ENCODE results near the gene CXCL3. TPM values are rescaled to one million over a fixed set of nuclear protein-coding genes. Genes with fewer than 3 reads are reported as not detected.
"Not testable (repeated sequence)": the region's sequence is repeated elsewhere in the genome, so short reads cannot be mapped to it uniquely, and the experiment has no call there.

CXCL3 gene
- 1 to 10 TPM in 1 of 2 donors, under 1 TPM in 1; 0.50 to 1.7 TPM for total RNA-seq
- polyA plus RNA-seq (ENCODE audit: insufficient read length in 2 of 2): 1 to 10 TPM; 1.7 to 2.2 TPM
- long read RNA-seq, donor 1, partial matches to known transcripts: 0 of 1 reads
- long read RNA-seq, donor 1, other reads (novel, unspliced or antisense): 0 of 1 reads
- long read RNA-seq, donor 2: 0 reads
- long read RNA-seq, donor 3: 0 reads
- long read RNA-seq, donor 4, partial matches to known transcripts: 0 of 1 reads
- long read RNA-seq, donor 4, other reads (novel, unspliced or antisense): 0 of 1 reads

DNA sequence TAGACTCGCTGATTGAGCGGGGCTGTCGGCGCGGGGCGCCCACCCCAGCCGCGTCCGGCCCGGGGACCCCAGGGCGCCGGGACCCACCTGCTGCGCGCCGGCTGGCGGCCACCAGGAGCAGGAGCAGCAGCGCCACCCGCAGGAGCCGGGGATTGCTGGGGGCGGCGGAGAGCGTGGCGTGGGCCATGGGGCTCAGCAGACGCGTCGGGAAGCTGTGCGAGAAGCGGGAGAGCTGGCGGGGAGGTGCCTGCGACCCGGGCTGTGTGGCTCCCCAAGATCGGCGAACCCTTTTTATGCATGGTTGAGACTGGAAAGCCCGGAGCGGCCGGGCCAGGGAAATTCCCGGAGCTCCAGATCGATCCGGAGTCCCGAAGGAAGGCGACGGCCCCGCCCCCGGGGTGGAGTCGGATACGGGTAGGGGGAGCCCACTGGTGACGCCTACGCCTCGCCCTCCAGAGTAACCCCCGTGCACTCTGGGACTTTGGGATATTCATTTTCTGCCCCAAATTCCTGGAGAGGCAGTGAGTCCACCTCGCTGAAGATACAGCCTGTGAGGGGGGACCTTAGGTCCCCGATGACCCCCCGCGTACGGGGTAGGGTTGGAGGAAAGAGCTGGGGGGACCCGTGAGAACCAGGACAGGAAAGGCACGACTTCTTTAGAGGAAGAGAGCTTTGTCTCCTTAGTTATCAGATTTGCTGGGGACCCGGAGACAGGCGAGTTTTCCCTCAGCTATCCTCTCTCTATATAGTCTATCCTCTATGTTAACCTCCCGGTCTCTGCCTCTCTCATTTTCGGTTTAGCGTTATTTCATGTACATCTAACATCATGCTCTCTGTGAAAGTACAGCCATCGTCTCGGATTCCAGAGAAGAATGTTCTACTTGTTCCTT is at the start of gene CXCL3:
Gene CXCL3, minus strand, starts transcription at position 265 of the 890 bp plus-strand sequence. Its CDS starts 78 bp downstream, at position 187.
- Histone ChIP-seq H3K27ac (ENCODE audit: low read depth, low read length) (peak within 1 kb of the TSS; percentile 54), H3K27me3 (ENCODE audit: control insufficient read depth, insufficient read depth, low read length) (no peaks in the 10 kb centered on the region), H3K4me1 (ENCODE audit: control insufficient read depth, insufficient read depth, low read length) (peaks cover 4% of the 10 kb centered on the region), H3K9me3 (ENCODE audit: control insufficient read depth, insufficient read depth, low read length) (no peaks in the 10 kb centered on the region), H3K36me3 (ENCODE audit: control insufficient read depth, insufficient read depth, low read length) (no peaks in the 10 kb centered on the region), H3K4me3 (ENCODE audit: low read depth, low read length) (peak within 1 kb of the TSS; percentile 71)
- WGBS (ENCODE audit: insufficient coverage): 0% methylated on average over 48 of the region's 64 CpGs
- peak; percentile 31 to 84 (median 62) for DNase-seq (ENCODE audit: low read depth in 4 of 6, low spot score in 6 of 6)

GRCh38 chr4:74087481-74087880 is 49.0 kb upstream of the CXCL3 start:
- DNase-seq (ENCODE audit: low read depth in 4 of 6, low spot score in 6 of 6): no peak
- Histone ChIP-seq H3K36me3 (ENCODE audit: control insufficient read depth, insufficient read depth, low read length) (no peaks in the 10 kb centered on the region), H3K27ac (ENCODE audit: low read depth, low read length) (no peak overlapping the region), H3K4me1 (ENCODE audit: control insufficient read depth, insufficient read depth, low read length) (no peaks in the 10 kb centered on the region), H3K9me3 (ENCODE audit: control insufficient read depth, insufficient read depth, low read length) (no peaks in the 10 kb centered on the region), H3K27me3 (ENCODE audit: control insufficient read depth, insufficient read depth, low read length) (no peaks in the 10 kb centered on the region), H3K4me3 (ENCODE audit: low read depth, low read length) (no peak overlapping the region)

- Histone ChIP-seq H3K9me3 (ENCODE audit: control insufficient read depth, insufficient read depth, low read length) (no peaks in the 10 kb centered on the region), H3K4me1 (ENCODE audit: control insufficient read depth, insufficient read depth, low read length) (no peaks in the 10 kb centered on the region), H3K36me3 (ENCODE audit: control insufficient read depth, insufficient read depth, low read length) (no peaks in the 10 kb centered on the region), H3K4me3 (ENCODE audit: low read depth, low read length) (no peak overlapping the region), H3K27me3 (ENCODE audit: control insufficient read depth, insufficient read depth, low read length) (no peaks in the 10 kb centered on the region), H3K27ac (ENCODE audit: low read depth, low read length) (no peak overlapping the region)
- DNase-seq (ENCODE audit: low read depth in 4 of 6, low spot score in 6 of 6): no peak
- no CpG with 5 or more reads among the region's 4 CpGs for WGBS (ENCODE audit: insufficient coverage)
Observed at GRCh38 chr4:74085669-74086068, 47.2 kb upstream of the CXCL3 start.

DNA sequence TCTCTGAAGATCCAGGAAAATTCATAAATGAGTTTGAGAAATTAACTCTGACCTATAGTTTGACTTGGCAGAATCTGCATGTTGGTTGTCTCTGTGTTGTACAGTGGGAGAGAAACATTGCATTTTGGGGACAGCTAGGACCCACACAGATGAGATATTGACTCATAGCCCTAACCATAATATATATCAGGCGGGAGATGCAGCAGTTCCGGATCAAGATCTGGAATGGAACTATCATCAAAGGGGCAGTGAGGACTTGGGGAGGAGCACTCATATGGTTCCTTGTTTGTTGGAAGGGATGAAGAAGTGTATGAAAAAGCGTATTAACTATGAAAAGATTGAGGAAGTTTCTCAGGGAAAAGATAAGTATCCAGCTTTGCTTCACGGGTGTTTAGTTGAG is 46.5 kb upstream of the CXCL3 start:
- Histone ChIP-seq H3K4me3 (ENCODE audit: low read depth, low read length) (no peak overlapping the region), H3K9me3 (ENCODE audit: control insufficient read depth, insufficient read depth, low read length) (no peaks in the 10 kb centered on the region), H3K27me3 (ENCODE audit: control insufficient read depth, insufficient read depth, low read length) (no peaks in the 10 kb centered on the region), H3K27ac (ENCODE audit: low read depth, low read length) (no peak overlapping the region), H3K36me3 (ENCODE audit: control insufficient read depth, insufficient read depth, low read length) (no peaks in the 10 kb centered on the region), H3K4me1 (ENCODE audit: control insufficient read depth, insufficient read depth, low read length) (no peaks in the 10 kb centered on the region)
- no peak for DNase-seq (ENCODE audit: low read depth in 4 of 6, low spot score in 6 of 6)
- WGBS (ENCODE audit: insufficient coverage): 90% methylated on average over 2 of the region's 4 CpGs

DNA sequence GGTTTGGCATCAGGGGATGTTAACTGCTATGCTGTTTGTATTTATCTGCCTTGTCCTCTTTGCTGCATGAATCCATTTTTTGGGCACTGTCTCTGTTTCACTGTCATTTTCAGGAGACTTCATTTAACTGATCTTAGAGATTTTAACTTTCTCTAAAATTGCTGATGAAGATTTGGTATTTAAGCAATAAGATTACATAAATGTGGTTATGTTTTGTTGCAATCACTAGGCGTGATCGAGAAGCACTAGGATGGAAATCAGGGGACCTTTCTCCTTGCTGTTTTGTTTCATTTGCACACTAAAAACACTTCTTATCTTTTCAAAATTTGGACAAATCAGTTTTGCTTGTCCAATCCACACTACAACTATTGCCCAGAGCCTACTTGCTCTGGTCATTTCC is 45.1 kb upstream of the CXCL3 start:
- 100% methylated on average over 1 of the region's 2 CpGs for WGBS (ENCODE audit: insufficient coverage)
- no peak for DNase-seq (ENCODE audit: low read depth in 4 of 6, low spot score in 6 of 6)
- Histone ChIP-seq H3K4me1 (ENCODE audit: control insufficient read depth, insufficient read depth, low read length) (no peaks in the 10 kb centered on the region), H3K36me3 (ENCODE audit: control insufficient read depth, insufficient read depth, low read length) (no peaks in the 10 kb centered on the region), H3K9me3 (ENCODE audit: control insufficient read depth, insufficient read depth, low read length) (no peaks in the 10 kb centered on the region), H3K4me3 (ENCODE audit: low read depth, low read length) (no peak overlapping the region), H3K27me3 (ENCODE audit: control insufficient read depth, insufficient read depth, low read length) (no peaks in the 10 kb centered on the region), H3K27ac (ENCODE audit: low read depth, low read length) (no peak overlapping the region)

DNA sequence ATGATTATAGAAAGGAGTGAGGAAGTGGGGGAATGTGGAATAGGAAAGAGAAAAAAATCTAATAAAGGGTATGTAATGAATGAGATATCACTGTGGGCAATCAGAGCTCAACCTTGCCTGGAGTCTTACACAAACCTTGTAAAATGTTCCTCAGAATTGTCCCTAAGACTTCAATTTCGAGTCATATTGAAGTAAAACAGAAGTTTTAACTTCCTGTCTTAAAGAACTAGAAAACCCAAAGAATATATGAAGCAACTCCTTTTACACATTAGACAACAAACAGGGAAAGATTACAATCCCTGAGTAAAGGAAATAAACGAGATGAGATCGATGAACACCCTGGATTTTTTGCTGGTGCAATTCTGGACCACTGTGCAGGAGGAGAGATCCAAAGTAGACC is 42.5 kb upstream of the CXCL3 start:
- no peak overlapping the region for H3K4me3 ChIP-seq (ENCODE audit: low read depth, low read length)
- no peaks in the 10 kb centered on the region for H3K4me1 ChIP-seq (ENCODE audit: control insufficient read depth, insufficient read depth, low read length)
- H3K27ac ChIP-seq (ENCODE audit: low read depth, low read length): no peak overlapping the region
- no peaks in the 10 kb centered on the region for H3K36me3 ChIP-seq (ENCODE audit: control insufficient read depth, insufficient read depth, low read length)
- 100% methylated on average over 2 of the region's 3 CpGs for WGBS (ENCODE audit: insufficient coverage)
- no peaks in the 10 kb centered on the region for H3K9me3 ChIP-seq (ENCODE audit: control insufficient read depth, insufficient read depth, low read length)
- DNase-seq (ENCODE audit: low read depth in 4 of 6, low spot score in 6 of 6): no peak
- no peaks in the 10 kb centered on the region for H3K27me3 ChIP-seq (ENCODE audit: control insufficient read depth, insufficient read depth, low read length)

- H3K4me3 ChIP-seq (ENCODE audit: low read depth, low read length); H3K27ac ChIP-seq (ENCODE audit: low read depth, low read length); DNase-seq (ENCODE audit: low read depth in 4 of 6, low spot score in 6 of 6); H3K4me1 ChIP-seq (ENCODE audit: control insufficient read depth, insufficient read depth, low read length); H3K36me3 ChIP-seq (ENCODE audit: control insufficient read depth, insufficient read depth, low read length); H3K27me3 ChIP-seq (ENCODE audit: control insufficient read depth, insufficient read depth, low read length); H3K9me3 ChIP-seq (ENCODE audit: control insufficient read depth, insufficient read depth, low read length): not testable (repeated sequence)
- no CpG with 5 or more reads among the region's 2 CpGs for WGBS (ENCODE audit: insufficient coverage)
Observed at GRCh38 chr4:74080351-74080750, 41.9 kb upstream of the CXCL3 start.

DNA sequence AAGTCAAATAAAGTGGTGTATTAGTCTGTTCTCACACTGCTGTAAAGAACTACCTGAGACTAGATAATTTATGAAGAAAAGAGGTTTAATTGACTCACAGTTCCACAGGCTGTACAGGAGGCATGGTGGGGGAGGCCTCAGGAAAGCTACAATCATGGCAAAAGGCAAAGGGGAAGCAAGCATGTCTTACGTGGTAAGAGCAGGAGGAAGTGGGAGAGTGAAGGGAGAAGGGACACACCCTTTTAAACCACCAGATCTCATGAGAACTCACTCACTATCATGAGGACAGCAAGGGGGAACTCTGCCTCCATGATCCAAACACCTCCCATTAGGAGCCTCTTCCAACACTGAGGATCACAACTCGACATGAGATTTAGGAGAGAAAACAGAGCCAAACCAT is 40.5 kb upstream of the CXCL3 start:
- H3K36me3 ChIP-seq (ENCODE audit: control insufficient read depth, insufficient read depth, low read length); H3K4me3 ChIP-seq (ENCODE audit: low read depth, low read length); H3K27ac ChIP-seq (ENCODE audit: low read depth, low read length); H3K9me3 ChIP-seq (ENCODE audit: control insufficient read depth, insufficient read depth, low read length); H3K27me3 ChIP-seq (ENCODE audit: control insufficient read depth, insufficient read depth, low read length); H3K4me1 ChIP-seq (ENCODE audit: control insufficient read depth, insufficient read depth, low read length); DNase-seq (ENCODE audit: low read depth in 4 of 6, low spot score in 6 of 6): not testable (repeated sequence)
- no CpG with 5 or more reads among the region's 2 CpGs for WGBS (ENCODE audit: insufficient coverage)

- Histone ChIP-seq H3K9me3 (ENCODE audit: control insufficient read depth, insufficient read depth, low read length) (no peaks in the 10 kb centered on the region), H3K36me3 (ENCODE audit: control insufficient read depth, insufficient read depth, low read length) (no peaks in the 10 kb centered on the region), H3K4me1 (ENCODE audit: control insufficient read depth, insufficient read depth, low read length) (no peaks in the 10 kb centered on the region), H3K4me3 (ENCODE audit: low read depth, low read length) (no peak overlapping the region), H3K27ac (ENCODE audit: low read depth, low read length) (no peak overlapping the region), H3K27me3 (ENCODE audit: control insufficient read depth, insufficient read depth, low read length) (no peaks in the 10 kb centered on the region)
- DNase-seq (ENCODE audit: low read depth in 4 of 6, low spot score in 6 of 6): no peak
Observed at GRCh38 chr4:74073358-74073757, 34.9 kb upstream of the CXCL3 start.

DNA sequence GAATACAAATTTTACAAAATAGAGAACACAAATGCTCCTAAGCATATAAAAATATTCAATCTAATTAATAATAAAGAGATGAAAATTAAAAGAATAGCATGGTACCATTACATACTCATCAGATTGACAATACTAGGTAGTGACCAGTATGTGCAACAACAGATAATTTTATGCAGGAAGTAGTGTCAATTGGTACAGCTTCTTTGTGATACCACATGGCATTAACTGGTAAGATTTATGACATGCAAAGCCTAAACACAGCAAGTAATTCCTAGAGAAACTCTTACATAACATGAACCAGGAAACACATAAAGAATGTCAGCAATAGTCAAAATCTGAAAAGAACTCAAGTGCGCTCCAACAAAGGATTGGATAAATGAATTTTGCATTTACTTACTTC is 34.2 kb upstream of the CXCL3 start:
- H3K27me3 ChIP-seq (ENCODE audit: control insufficient read depth, insufficient read depth, low read length): no peaks in the 10 kb centered on the region
- no peaks in the 10 kb centered on the region for H3K9me3 ChIP-seq (ENCODE audit: control insufficient read depth, insufficient read depth, low read length)
- no CpG with 5 or more reads among the region's 1 CpG for WGBS (ENCODE audit: insufficient coverage)
- H3K4me1 ChIP-seq (ENCODE audit: control insufficient read depth, insufficient read depth, low read length): no peaks in the 10 kb centered on the region
- no peak overlapping the region for H3K27ac ChIP-seq (ENCODE audit: low read depth, low read length)
- no peak for DNase-seq (ENCODE audit: low read depth in 4 of 6, low spot score in 6 of 6)
- H3K4me3 ChIP-seq (ENCODE audit: low read depth, low read length): no peak overlapping the region
- H3K36me3 ChIP-seq (ENCODE audit: control insufficient read depth, insufficient read depth, low read length): no peaks in the 10 kb centered on the region
